ENCODE data around the gene PCDH20.

- peak; percentile 56 for TF ChIP-seq CTCF (IDR thresholded peaks at IDR 0.05; ENCODE audit: insufficient read depth, low read length, poor library complexity, severe bottlenecking)
- TF ChIP-seq EZH2phosphoT487 (conservative IDR thresholded peaks at IDR 0.05; ENCODE audit: low read length), result no peak
Observed at GRCh38 chr13:61410669-61411297, 4.9 kb downstream of the PCDH20 start.
